Fibroblast of pulmonary artery (primary cell): ENCODE data around the gene CARD9.

ENCODE experiments used
- DNase-seq: peaks from one replicate; pipeline ENCODE4 v3.0.0-alpha.2; 2010; ENCODE audit warnings: low read depth
- H3K4me3 ChIP-seq: replicated peaks from 2 replicates; pipeline ENCODE4 v1.5.1; 2011; ENCODE audit warnings: low read depth, mild to moderate bottlenecking, control low read depth, low read length, moderate library complexity
- TF ChIP-seq, protein P1 (sequence below): IDR thresholded peaks from 2 replicates; pipeline ENCODE4 v1.5.1; 2011; ENCODE audit warnings: mild to moderate bottlenecking, control low read depth, low read length, inconsistent platforms; ENCODE audit errors: missing control alignments

The CARD9 gene

DNA sequence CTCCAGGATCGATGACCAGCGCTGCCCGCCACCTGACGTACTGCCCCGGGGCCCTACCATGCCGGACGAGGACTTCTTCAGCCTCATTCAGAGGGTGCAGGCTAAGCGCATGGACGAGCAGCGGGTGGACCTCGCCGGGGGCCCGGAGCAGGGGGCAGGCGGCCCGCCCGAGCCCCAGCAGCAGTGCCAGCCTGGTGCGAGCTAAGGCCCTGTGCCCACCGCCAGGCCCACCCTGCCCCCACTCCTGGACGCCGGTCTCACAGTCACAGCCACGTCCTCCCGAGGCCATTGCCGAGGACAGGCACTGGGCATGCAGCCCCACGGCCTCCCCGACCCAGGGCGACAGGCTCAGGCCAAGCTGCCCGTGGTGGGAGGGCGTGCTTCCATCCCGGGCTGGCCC, 15.5 kb downstream of the CARD9 start:
- DNase-seq = no peak
- TF ChIP-seq, protein P1, sequence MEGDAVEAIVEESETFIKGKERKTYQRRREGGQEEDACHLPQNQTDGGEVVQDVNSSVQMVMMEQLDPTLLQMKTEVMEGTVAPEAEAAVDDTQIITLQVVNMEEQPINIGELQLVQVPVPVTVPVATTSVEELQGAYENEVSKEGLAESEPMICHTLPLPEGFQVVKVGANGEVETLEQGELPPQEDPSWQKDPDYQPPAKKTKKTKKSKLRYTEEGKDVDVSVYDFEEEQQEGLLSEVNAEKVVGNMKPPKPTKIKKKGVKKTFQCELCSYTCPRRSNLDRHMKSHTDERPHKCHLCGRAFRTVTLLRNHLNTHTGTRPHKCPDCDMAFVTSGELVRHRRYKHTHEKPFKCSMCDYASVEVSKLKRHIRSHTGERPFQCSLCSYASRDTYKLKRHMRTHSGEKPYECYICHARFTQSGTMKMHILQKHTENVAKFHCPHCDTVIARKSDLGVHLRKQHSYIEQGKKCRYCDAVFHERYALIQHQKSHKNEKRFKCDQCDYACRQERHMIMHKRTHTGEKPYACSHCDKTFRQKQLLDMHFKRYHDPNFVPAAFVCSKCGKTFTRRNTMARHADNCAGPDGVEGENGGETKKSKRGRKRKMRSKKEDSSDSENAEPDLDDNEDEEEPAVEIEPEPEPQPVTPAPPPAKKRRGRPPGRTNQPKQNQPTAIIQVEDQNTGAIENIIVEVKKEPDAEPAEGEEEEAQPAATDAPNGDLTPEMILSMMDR = no peak
- no peak overlapping the region for H3K4me3 ChIP-seq

DNA sequence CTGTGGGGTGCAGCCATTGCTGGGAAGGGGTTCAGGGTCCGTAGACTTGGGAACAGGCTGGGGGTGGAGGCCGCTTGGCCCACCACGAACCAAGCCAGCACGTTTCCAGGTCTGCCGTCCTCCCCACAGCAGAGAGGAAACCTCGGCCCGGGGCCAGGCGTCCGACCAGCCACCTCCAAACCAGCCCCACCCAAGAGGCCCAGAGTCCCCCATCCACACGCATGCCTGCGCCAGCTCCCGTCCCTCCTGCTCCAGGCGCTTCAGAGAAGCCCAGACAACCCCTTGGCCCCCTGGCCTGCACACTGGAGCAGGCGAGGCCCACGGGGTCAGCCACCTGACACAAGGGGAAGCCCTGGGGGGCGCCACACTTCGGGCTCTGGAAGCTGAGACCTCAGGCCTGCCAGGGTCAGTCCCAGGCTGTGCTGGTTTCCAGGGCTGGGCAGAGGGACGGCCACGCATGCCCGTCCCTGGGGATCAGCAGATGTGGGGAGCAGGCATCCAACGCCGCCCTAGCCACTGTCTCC, 16.2 kb downstream of the CARD9 start:
- TF ChIP-seq, protein P1 = no peak
- no peak overlapping the region for H3K4me3 ChIP-seq
- no peak for DNase-seq

DNA sequence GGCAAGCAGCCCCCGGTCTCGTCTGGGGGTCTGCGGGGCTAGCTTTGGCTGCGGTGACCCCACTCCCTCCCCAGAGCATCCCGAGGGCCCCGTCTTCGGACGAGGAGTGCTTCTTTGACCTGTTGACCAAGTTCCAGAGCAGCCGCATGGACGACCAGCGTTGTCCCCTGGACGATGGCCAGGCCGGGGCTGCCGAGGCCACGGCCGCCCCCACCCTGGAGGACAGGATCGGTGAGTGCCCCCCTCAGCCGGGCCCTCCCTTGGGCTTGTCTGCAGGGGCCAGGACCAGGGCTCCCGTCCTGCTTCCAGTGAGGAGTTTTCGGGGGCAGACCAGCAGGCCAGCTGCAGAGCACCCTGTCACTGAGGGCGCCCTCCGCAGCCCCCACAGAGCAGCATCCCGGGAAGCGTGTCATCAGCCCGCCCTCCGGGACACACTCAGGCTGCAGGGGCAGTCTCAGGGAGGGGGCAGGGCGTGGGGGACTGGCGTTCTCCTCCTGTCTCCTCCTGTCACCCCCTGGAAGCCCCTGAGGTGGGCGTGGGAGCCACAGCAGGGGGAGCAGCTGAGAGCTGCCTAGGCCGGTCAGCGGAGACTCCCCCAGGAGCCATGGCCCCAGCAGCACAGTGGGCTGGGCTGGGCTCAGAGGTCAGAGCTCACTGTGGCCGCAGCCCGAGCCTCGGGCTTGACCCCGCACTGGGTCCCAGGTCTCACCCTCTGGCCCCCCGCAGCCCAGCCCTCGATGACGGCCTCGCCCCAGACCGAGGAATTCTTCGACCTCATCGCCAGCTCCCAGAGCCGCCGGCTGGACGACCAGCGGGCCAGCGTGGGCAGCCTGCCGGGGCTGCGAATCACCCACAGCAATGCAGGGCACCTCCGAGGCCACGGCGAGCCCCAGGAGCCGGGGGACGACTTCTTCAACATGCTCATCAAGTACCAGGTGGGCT, 17.6 kb downstream of the CARD9 start:
- no peak overlapping the region for H3K4me3 ChIP-seq
- TF ChIP-seq, protein P1 = no peak
- DNase-seq = no peak

DNA sequence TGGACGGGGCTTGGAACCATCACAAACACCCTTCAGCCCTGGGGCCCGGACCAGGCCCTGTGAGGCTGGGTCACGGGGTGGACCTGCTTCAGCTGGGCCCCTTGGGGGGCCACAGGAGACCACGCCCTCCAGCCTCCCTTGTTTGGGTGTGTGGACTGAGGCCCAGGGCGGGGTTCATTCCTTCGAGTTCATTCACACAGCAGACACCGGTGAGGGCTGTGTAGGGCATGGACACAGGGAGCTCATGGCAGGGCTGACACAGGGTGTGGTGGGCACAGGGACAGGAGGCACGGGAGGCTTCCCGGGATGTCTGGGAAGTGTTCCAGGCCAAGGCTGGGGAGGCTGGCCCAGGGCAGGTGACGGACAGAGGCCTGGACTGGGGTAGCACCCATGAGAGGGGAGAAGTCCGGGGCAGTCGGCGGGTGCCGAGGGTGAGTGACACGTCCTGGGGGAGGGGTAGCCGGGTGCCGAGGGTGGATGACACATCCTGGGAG, 18.8 kb downstream of the CARD9 start:
- no peak overlapping the region for H3K4me3 ChIP-seq
- DNase-seq = no peak
- TF ChIP-seq, protein P1 = no peak

DNA sequence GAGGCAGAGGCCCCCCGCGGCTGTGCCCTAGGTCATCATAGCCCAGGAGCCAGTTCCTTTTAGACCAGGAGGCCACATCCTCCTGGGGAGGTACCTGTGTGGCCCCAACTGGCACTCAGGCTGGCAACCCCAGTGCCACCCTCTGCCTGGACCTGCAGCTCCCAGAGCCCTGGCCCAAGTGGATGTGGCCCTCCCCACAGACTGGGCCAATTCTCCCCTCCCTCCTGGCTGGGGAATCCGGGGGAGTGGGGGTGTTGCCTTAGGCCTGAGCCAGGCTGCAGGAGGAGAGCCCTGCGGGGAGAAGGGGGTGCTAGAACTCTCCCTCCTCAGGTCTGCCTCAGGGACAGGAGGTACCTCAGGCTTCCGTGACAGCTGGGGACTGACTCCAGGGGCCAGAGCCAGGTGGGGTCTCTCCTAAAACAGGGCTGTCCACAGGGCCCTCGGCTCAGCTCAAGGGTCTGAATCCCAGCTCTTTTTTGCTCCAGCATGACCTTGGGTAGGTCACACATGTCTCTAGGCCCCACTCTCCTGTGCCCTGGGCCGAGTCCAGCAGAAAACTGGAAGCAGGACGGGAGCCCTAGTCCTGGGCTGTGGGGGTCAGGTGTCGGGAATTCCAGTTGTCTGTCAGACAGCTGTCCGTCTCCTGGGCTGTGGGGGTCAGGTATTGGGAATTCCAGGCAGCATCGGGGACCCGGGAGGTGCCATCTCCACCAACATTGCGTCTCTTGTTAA, 19.5 kb downstream of the CARD9 start:
- H3K4me3 ChIP-seq = no peak overlapping the region
- no peak for DNase-seq
- TF ChIP-seq, protein P1 = no peak

DNA sequence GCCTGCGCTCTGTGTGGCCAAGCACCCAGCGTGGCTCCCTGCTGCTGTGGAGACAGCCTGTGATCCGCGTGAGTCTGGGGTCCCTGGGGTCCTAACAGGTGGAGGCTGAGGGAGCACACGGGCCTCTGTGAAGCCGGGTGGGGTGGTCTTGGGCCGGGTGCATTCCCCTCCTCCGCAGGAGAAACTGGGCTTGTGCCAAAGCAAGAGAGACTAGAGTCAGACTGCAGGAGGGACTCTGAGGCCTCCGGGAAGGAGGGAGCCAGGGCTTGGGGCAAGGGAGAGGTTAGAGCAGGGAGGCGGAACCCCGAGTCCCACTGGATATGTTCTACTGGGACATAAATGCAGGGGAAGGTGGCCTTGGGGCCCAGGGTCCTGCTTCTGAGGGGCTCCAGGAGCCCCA, 20.4 kb downstream of the CARD9 start:
- no peak overlapping the region for H3K4me3 ChIP-seq
- TF ChIP-seq, protein P1 = no peak
- DNase-seq = no peak
